Esophagus (tissue), 2 donors: ENCODE results near the gene CLIP1. TPM values are rescaled to one million over a fixed set of nuclear protein-coding genes. Genes with fewer than 3 reads are reported as not detected.
"Not testable (repeated sequence)": the region's sequence is repeated elsewhere in the genome, so short reads cannot be mapped to it uniquely, and the experiment has no call there.

Experiments used
- H3K27ac ChIP-seq, 2 donors: one replicate each; pipeline ENCODE4 v1.5.1; 2013; ENCODE audit warnings: low read depth in 2 of 2, mild to moderate bottlenecking in 2 of 2, inconsistent platforms in 1 of 2, low read length in 1 of 2, moderate library complexity in 1 of 2
- H3K27me3 ChIP-seq, 2 donors: one replicate each; pipeline ENCODE4 v1.6.1; 2013; ENCODE audit warnings: low read length in 2 of 2, control low read depth in 1 of 2, mild to moderate bottlenecking in 1 of 2; ENCODE audit not compliant: insufficient read depth in 2 of 2, control insufficient read depth in 1 of 2
- H3K36me3 ChIP-seq, 2 donors: one replicate each; pipeline ENCODE4 v1.6.1; 2013; ENCODE audit warnings: low read length in 1 of 2; ENCODE audit not compliant: control insufficient read depth in 2 of 2, insufficient read depth in 2 of 2
- H3K4me1 ChIP-seq, 2 donors: one replicate each; pipeline ENCODE4 v1.6.1; 2013; ENCODE audit warnings: low read length in 1 of 2; ENCODE audit not compliant: control insufficient read depth in 2 of 2, insufficient read depth in 2 of 2
- H3K4me3 ChIP-seq, 2 donors: one replicate each; pipeline ENCODE4 v1.5.1; 2013; ENCODE audit warnings: low read length in 2 of 2, mild to moderate bottlenecking in 2 of 2, low read depth in 1 of 2, moderate library complexity in 1 of 2
- H3K9me3 ChIP-seq, 2 donors: one replicate each; pipeline ENCODE4 v1.6.1; 2013; ENCODE audit warnings: mild to moderate bottlenecking in 2 of 2, low read depth in 1 of 2, low read length in 1 of 2, moderate library complexity in 1 of 2; ENCODE audit not compliant: control insufficient read depth in 2 of 2, insufficient read depth in 1 of 2
- WGBS, 2 donors: extraction: QIAGEN DNeasy Blood & Tissue Kit; methylation state at CpG; one replicate each; pipeline ENCODE4 v1.1.7; 2013; 5-methylcytosine and 5-hydroxymethylcytosine counted together
- polyA plus RNA-seq, 2 donors: library from polyadenylated mRNA; stranded (reverse); fragments of 200-250 nt; gene quantifications; one replicate each; pipeline ENCODE4 v1.2.3, GENCODE V29; 2013
- donor health status: healthy with polysubstance abuse.
- donor health status: Bipolar disorder and iron deficiency.

CLIP1 gene
- polyA plus RNA-seq, 2 donors, result 50.0 to 52.3 TPM

GRCh38 chr12:122419094-122419493 lies 3.4 kb downstream of the CLIP1 start:
- not testable (repeated sequence) for H3K36me3 ChIP-seq, H3K4me1 ChIP-seq, H3K27ac ChIP-seq, H3K4me3 ChIP-seq, H3K27me3 ChIP-seq, H3K9me3 ChIP-seq
- WGBS, 2 donors, result 88 to 93% methylated on average over 3 of the region's 3 CpGs

GRCh38 chr12:122415665-122416064 lies 6.8 kb downstream of the CLIP1 start:
- not testable (repeated sequence) for H3K4me1 ChIP-seq, H3K27ac ChIP-seq, H3K36me3 ChIP-seq, H3K9me3 ChIP-seq, H3K27me3 ChIP-seq, H3K4me3 ChIP-seq
- 89 to 90% methylated on average over 7 of the region's 7 CpGs for WGBS, 2 donors

- Histone ChIP-seq H3K9me3 (no peaks in the 10 kb centered on the region), H3K27me3 (no peaks in the 10 kb centered on the region), H3K36me3 (no peaks in the 10 kb centered on the region), H3K4me1 (no peaks in the 10 kb centered on the region), H3K27ac (peak overlapping the region; percentile 14 to 20), H3K4me3 (no peak overlapping the region)
- 81 to 85% methylated on average over 5 of the region's 5 CpGs for WGBS, 2 donors
These were observed 8.7 kb downstream of the CLIP1 start for GRCh38 chr12:122413516-122414404.

GRCh38 chr12:122412851-122413433 lies 9.5 kb downstream of the CLIP1 start:
- Histone ChIP-seq H3K36me3 (no peaks in the 10 kb centered on the region), H3K9me3 (no peaks in the 10 kb centered on the region), H3K27ac (no peak overlapping the region), H3K4me1 (no peaks in the 10 kb centered on the region), H3K4me3 (no peak overlapping the region), H3K27me3 (no peaks in the 10 kb centered on the region)
- 55 to 66% methylated on average over 4 of the region's 4 CpGs for WGBS, 2 donors

GRCh38 chr12:122411537-122411936 lies 10.9 kb downstream of the CLIP1 start:
- H3K36me3 ChIP-seq, result no peaks in the 10 kb centered on the region

GRCh38 chr12:122407208-122407607 lies 15.3 kb downstream of the CLIP1 start:
- Histone ChIP-seq H3K9me3 (no peaks in the 10 kb centered on the region), H3K4me1 (peaks cover 0 to 4% of the 10 kb centered on the region in 2 donors), H3K27me3 (no peaks in the 10 kb centered on the region), H3K36me3 (no peaks in the 10 kb centered on the region), H3K4me3 (no peak overlapping the region), H3K27ac (no peak overlapping the region)
- 87 to 93% methylated on average over 3 of the region's 3 CpGs for WGBS, 2 donors

More at GRCh38 chr12:122411537-122411936, 10.9 kb downstream of the CLIP1 start:
- Histone ChIP-seq H3K4me3 (no peak overlapping the region), H3K4me1 (no peaks in the 10 kb centered on the region), H3K27ac (no peak overlapping the region), H3K27me3 (no peaks in the 10 kb centered on the region), H3K9me3 (no peaks in the 10 kb centered on the region)
- WGBS, 2 donors, result 61 to 68% methylated on average over 3 of the region's 3 CpGs

- Histone ChIP-seq H3K9me3 (no peaks in the 10 kb centered on the region), H3K4me1 (peaks cover 0 to 5% of the 10 kb centered on the region in 2 donors), H3K27ac (no peak overlapping the region), H3K4me3 (no peak overlapping the region), H3K27me3 (no peaks in the 10 kb centered on the region), H3K36me3 (no peaks in the 10 kb centered on the region)
- 73 to 76% methylated on average over 3 of the region's 3 CpGs for WGBS, 2 donors
These were observed 15.7 kb downstream of the CLIP1 start for GRCh38 chr12:122406701-122407164.

GRCh38 chr12:122403831-122404230 lies 18.6 kb downstream of the CLIP1 start:
- no peaks in the 10 kb centered on the region for H3K36me3 ChIP-seq
- H3K4me1 ChIP-seq, result peaks cover 0 to 7% of the 10 kb centered on the region in 2 donors
- H3K27ac ChIP-seq, result peak overlapping the region; percentile 55 to 86
- WGBS, 2 donors, result 94% methylated on average over 12 of the region's 12 CpGs
- no peaks in the 10 kb centered on the region for H3K27me3 ChIP-seq
- no peak overlapping the region for H3K4me3 ChIP-seq
- H3K9me3 ChIP-seq, result no peaks in the 10 kb centered on the region

GRCh38 chr12:122403115-122403770 lies 19.2 kb downstream of the CLIP1 start:
- Histone ChIP-seq H3K27ac (peak overlapping the region; percentile 57 to 86), H3K27me3 (no peaks in the 10 kb centered on the region), H3K4me3 (no peak overlapping the region), H3K9me3 (no peaks in the 10 kb centered on the region), H3K36me3 (no peaks in the 10 kb centered on the region), H3K4me1 (peaks cover 0 to 7% of the 10 kb centered on the region in 2 donors)
- WGBS, 2 donors, result 59 to 68% methylated on average over 6 of the region's 6 CpGs
